ENCODE measurements around the gene SPEN.

- no peak for TF ChIP-seq CTCF (conservative IDR thresholded peaks at IDR 0.05)
- TF ChIP-seq ZFX (IDR thresholded peaks at IDR 0.05) = no peak
Observed at GRCh38 chr1:15908597-15908996, 61.1 kb downstream of the SPEN start.

All from C4-2B (cell line).